GM21526 (cell line): ENCODE measurements around the gene SAV1.
"Not testable (repeated sequence)": the region's sequence is repeated elsewhere in the genome, so short reads cannot be mapped to it uniquely, and the experiment has no call there.

ENCODE experiments used
- ATAC-seq: cut with Tn5 transposase; IDR thresholded peaks from one replicate; pipeline ENCODE4 v1.9.1; 2021; ENCODE audit warnings: moderate library complexity; ENCODE audit not compliant: unreplicated experiment, low FRiP score

SAV1 gene

DNA sequence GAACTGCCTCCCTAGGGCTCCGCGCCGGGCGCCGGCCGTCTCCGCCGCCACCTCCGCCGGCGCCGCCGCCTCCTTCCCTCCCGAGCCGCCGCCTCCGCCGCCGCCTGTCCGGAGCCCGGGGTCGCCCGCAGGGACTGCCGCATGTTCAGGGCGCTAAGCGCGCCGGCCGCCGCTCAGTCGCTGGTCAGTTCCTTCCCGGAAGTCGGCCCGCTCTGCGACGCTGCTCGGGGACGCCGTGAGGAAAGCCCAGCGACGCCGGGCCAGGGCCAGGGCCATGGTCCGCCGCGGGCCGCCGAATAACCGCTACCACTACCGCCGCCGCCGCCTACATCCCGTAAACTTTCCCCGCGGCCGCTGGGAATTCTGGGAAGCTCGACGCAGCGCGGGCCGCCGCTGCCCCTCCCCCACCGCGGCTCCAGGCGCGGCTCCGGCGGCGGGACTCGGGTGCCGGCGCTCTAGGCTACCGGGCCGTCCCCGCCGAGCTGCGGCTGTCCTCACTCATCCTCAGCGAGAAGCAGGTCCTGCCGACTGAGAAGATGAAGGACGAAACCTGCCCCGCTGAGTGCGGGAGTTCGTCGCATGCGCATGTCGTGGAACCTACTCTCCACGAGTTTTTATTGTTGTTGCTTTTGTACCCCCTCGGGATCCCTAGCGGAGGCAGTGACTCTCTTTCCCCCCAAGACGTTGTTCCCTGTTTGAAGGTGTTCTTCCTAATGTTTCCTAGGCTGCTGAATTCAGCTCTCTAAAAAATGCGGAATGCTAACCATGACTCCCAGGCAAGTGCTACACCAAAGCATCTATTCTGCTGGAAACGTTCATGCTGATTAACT lies at the start of gene SAV1:
Gene SAV1 (minus strand): TSS at position 311 of the 830 bp plus-strand sequence. CDS start 339 bp downstream, outside the sequence.
- peak; percentile 56 for ATAC-seq

DNA sequence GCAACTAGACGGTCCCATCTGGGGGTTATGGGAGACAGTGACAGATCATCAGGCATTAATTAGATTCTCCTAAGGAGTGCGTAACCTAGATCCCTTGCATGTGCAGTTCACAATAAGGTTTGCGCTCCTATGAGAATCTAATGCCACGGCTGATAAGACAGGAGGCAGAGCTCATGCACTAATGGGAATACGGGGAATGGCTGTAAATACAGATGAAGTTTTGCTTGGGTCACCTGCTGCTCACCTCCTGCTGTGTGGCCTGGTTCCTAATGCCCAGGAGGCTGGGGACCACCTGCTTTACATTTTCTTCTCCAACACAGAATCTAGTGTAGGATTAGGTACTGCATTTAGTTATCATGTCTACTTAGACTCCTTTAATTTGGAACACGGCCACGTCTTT lies 49.7 kb upstream of the SAV1 start:
- no peak for ATAC-seq

DNA sequence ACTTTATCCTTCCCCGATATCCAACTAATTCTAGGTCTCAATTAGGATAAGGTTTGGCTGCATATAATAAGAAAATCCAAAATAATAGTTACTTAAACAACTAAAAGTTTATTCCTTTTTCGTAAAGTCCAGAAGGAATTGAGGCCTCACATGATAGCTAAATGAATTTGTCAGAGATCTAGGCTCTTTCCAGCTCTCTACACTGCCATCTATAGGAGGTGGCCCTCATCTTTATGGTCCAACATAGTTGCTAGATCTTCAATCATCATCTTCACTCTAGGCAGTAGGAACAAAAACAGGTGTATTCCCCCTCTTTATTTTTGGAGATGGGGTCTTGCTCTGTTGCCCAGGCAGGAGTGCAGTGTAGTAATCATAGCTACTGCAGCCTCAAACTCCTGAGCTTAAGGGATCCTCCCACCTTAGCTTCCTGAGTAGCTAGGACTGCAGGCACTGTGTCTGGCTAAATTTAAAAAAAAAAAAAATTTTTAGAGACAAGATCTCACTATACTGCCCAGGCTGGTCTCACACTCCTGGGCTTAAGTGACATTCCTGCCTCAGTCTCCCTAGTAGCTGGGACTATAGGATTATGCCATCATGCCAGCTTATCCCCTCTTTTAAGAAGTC lies 46.5 kb upstream of the SAV1 start:
- ATAC-seq: no peak

DNA sequence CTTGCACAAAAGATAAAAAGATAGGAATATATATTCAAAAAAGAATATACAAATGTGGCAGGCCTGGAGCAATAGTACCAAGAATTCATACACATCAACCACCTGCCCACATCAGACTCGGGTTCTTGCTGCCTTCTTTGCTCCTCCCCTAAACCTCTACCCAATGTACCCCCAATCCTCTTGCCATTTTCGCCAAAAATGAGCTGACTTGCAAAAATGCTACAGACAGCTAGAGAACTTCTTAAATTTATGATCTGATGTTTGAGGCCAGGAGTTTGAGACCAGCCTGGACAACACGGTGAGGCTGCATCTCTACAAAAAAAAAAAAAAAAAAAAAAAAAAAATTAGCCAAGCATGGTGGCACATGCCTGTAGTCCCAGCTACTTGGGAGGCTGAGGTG lies 42.9 kb upstream of the SAV1 start:
- ATAC-seq: no peak

DNA sequence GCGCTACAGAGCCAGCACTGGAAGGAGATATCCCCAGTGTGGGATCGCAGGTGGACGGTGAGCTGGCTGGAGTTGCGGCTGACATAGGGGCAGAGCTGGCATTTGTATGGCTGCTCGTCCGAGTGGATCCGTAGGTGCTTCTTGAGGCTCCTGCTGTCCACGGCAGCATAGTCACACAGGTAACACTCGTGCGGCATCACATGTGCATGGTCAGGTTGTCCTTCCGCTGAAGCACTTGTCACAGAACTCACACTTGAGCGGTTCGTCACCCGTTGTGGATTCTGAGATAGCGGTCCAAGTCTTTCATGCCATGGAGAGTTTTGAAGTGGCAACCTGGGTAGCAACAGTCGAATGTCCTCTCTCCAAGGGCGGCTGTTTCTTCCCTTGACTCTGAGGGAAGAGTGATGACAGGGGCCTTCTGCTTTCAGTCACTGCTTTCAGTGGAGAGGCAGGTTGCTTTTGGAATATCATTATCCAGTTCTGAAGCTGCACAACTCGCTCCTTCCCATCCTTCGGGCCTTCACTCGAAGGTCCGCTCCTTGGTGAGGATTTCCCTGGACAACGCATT lies 37.0 kb upstream of the SAV1 start:
- ATAC-seq: no peak

DNA sequence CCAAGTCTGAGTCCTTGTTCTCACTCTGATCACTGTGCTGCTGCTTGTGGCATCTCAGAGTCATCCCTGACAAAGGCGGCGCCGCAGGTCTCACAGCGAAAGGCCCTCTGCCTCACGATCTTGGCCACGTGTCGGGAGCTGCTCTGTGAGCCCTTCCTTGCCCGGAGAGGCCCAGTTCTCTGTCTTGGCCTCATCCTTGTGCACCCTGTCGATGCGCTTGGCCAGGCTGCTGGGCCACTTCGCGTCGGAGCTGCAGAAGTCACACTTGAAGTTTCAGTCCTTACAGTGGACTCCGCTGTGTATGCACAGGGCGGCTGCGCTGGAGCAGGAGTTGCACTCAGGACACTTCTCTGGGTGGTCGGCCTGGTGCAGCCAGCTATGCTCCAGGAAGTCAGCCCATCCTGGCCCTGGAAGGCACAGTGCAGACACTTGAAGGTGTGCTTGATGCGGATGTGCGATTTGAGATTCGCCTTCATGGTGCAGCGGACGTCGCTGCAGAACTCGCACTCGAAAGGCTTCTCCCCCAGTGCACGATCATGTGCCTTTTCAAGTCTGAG lies 36.4 kb upstream of the SAV1 start:
- ATAC-seq: no peak

DNA sequence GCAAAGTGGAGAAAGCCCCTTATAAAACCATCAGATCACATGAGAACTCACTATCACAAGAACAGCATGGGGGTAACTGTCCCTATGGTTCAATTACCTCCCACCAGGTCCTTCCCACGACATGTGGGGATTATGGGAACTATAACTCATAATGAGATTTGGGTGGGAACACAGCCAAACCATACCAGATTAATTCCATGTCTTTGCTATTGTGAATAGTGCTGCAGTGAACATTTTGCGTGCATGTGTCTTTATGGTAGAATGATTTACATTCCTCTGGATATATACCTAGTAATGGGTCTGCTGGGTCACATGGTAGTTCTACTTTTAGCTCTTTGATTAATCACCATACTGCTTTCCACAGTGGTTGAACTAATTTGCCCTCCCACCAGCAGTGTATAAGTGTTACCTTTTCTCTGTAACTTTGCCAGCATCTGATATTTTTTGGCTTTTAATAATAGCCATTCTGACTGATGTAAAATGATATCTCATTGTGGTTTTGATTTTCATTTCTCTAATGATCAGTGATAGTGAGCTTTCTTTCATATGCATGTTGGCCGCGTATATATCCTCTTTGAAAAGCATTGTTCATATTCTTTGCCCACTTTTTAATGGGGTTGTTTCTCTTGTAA lies 29.7 kb upstream of the SAV1 start:
- no peak for ATAC-seq

DNA sequence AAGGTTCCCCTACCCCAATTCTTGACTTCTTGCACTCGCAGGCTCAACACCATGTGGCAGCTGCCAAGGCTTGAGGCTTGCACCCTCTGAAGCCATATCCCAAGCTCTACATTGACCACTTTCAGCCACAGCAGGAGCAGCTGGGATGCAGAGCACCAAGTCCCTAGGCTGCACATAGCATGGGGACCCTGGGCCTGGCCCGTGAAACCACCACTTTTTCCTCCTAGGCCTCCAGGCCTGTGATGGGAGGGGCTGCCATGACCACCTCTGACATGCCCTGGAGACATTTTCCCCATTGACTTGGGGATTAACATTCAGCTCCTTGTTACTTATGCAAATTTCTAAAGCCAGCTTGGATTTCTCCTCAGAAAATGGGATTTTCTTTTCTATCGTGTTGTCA lies 26.2 kb upstream of the SAV1 start:
- not testable (repeated sequence) for ATAC-seq

DNA sequence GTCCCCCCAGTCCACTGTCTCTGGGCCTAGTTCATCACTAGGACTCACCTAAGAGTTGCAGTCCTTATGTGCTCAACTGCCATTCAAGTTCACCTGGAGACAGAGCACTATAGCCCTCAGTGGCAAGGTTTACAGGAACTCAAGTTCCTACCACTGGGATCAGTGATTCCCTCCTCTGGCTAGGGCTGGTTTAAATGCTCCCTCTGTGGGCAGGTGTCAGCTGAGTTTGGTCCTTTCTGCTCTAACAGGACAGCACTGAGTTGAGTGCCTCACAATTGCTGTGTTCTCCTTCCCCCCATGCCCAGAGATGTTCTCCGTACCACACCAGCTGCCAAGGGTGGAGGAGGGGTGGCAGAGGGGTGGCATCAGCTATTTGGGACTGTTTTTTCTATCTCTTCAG lies 20.8 kb upstream of the SAV1 start:
- ATAC-seq: no peak

DNA sequence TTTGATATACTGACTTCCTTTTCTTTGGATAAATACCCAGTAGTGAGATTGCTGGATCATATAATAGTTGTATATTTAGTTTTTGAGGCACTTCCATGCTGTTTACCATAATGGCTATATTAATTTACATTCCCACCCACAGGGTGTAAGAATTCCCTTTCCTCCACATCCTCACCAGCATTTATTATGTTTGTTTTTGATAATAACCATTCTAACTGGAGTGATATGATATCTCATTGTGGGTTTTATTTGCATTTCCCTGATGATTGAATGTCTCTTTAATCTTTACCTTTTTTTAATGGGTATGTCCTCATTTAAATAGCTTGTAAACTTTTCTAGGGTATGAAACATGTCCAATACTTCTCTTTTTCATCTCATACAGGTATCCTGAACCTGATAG lies 11.6 kb upstream of the SAV1 start:
- ATAC-seq: no peak

DNA sequence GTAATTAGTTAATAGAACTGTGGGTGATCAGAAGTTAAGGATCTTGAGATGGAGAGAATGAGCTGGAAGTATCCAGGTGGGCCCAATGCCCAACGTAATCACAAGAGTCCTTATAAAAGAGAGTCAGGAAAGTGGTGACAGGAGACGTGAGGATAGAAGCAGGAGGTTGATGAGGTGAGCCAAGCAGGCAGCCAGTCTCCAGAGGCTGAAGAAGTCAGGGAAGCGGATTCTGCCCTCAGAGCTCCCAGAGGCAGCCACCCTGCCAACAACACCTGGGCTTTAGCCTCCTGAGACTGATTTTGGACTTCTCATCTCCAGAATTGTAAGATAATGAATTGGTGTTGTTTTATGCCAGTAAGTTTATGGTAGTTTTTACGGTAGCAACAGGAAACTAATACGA lies 10.1 kb upstream of the SAV1 start:
- no peak for ATAC-seq

DNA sequence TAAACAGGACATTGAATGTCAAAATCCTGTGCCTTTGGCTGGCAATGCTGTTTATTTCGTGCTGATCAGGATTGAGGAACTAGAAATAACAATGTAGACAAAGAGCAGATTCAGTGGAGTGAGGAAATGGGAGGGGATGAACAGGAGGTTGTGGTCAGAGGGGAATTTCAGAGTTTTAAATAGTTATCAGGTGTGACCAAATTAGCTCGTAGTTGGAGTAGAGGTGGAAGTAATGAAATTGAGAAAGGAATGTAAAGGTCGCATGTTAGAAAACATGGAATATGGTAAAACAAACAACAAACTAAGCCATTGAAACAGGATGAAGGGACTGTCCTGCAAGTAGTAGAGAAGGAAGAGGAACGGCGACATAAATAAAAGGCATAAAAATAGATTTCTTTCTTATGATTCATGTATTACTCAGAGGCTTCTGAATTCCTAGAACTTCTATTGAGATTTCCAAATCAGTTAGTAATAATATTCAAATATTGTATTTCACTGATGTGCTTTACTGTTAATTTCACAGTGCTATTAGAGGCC lies 9.5 kb upstream of the SAV1 start:
- ATAC-seq: no peak

DNA sequence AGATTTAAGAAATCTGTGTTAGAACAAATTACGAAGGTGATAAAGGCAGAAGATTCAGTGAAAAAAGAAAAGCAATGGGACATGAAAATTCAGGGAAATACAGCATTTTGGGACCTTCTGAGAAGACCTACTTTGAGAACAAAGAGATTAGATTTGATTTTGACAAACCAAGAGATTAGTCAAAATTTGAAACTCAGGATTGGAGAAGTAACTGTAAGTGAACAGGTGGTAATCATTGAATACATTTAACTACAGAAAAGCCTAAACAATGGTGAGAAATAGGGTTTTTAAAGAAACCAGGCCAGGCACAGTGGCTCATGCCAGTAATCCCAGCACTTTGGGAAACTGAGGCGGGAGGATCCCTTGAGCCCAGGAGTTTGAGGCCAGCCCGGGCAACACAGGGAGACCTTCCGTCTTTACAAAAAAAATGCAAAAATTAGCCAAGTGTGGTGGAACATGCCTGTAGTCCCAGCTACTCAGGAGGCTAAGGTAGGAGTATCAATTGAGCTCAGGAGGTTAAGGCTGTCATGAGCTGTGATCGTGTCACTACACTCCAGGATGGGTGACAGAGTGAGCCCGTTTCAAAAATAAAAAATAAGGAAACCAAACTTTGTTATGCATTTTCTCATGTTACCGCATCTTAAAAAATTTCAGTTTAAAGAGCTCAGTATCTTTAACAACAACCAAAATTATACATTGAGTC lies 8.9 kb upstream of the SAV1 start:
- ATAC-seq: no peak

DNA sequence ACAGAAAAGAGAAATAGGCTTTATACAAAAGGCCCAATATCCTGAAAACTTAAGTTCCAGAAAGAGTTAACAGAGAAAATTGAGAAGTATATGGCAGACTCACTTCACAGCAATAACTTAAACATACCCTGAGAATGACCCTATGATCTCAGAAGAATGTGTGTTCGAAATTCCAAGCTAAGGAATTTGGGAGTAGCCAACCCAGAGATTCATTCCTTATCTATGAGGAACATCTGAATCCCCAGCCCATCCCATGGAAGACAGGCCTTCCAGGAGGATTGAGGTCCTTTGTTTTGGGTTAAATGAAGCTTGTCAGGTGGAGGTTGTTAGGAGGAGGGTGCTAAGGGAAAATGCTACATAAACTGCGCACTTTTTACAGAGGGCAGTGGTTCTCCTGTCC lies 7.5 kb upstream of the SAV1 start:
- ATAC-seq: no peak

DNA sequence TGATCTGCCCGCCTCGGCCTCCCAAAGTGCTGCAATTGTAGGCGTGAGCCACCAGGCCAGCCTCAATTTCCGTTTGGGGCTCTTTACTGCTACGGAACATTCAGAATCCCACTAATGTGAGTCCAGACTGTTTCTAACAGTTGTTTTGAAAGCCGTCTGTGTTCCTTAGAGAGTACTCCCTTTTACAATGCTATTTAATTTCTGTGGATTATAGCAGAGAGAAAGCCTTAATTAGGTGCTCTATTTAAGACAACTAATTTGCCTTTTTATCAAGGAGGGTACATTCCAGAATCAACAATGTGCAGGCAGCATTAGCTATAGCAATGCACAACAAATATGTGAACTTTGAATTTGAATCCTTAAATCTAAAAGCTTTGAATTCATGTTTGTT lies 2.8 kb upstream of the SAV1 start:
- no peak for ATAC-seq

DNA sequence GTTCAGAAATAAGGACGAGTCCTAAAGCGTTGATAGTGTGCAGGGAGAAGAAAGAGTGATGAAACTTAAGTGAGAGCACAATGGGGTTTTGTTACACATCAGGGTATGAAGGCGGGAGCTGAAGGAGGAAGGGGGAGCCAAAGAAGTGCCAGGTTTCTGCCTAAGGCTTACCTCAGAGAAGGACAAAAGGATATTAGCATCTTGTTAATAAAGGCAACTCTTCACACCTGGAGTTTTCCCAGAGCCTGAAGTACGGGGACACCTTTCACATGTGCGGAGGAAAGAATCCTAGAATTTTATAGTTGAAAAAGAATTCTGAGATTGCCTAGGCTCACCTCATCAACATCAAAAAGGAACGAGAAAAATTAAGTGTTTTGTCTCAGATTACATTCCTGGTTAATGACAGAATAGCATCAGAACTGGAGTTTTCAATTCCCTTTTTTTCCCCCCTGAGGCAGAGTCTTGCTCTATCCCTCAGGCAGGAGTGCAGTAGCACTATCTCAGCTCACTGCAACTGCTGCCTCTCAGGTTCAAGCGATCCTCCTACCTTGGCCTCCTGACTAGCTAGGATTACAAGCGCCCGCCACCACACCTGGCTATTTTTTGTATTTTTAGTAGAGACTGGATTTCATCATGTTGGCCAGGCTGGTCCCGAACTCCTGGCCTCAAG lies 2.2 kb upstream of the SAV1 start:
- no peak for ATAC-seq

DNA sequence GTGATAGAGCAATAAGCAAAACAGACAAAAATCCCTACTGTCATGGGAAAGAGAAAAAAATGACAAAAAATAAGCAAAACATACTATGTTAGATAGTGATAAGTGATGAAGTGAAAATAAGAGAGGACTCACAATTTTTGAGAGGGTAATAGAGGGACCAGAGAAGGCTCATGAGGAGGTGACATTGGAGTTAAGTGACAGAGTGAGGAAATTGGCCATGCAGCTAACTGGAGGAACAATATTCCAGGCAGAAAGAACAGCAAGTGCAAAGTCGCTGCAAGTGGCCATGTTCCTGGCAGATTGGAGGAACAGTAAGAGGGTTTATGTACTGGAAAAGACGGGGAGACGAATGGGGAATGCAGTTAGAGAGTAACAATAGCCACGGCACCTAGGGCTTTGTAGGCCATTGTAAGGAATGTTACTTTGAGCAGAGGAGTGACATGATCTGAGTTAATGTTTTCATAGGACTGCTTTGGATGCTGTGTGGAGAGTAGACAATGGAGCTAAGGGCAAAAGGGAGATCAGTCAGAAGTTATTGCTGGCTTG lies 1.4 kb upstream of the SAV1 start:
- no peak for ATAC-seq

DNA sequence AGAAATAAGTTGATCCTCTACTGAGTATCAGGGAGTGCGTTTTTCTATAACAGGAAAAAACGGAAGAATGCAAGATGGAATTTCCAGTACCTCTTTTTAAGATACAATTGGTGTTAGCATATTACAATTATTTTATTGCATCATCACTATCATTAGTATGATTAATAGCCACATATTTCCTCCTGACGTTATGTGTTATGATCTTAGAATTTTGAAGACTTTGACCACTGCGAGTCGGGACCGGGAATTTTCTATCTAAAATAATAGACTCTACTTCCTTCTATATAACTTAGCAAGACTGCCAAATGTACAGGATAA lies 679 bp upstream of the SAV1 start:
- no peak for ATAC-seq

DNA sequence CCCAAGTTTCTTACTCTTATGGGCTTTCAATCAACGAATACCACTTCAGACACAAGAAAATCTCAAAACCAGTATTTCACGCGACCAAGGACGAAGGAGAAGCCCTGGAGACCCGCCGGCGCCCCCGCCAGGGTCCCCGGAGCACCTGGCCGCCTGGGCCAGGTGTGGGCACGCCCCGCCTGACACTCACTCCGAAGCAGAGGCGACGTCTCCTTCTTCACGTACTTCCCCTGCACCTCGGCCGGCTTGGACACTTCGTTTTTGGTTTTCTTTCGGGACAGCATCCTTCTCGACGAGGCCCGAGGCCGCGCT lies 466 bp downstream of the SAV1 start:
- ATAC-seq: peak; percentile 46
